Hepatocyte (in vitro differentiated cells): ENCODE measurements around the gene GRIK2.

Experiments
- CTCF ChIP-seq: fragments of 200-600 bp; sonication (generic); IDR thresholded peaks from 2 replicates; pipeline ENCODE4 v1.5.1; 2016; ENCODE audit warnings: antibody characterized with exemption, mild to moderate bottlenecking; ENCODE audit not compliant: poor library complexity
- EZH2 ChIP-seq: fragments of 200-600 bp; sonication (generic); IDR thresholded peaks from 2 replicates; pipeline ENCODE4 v1.6.1; 2016; ENCODE audit warnings: antibody characterized with exemption, mild to moderate bottlenecking, borderline replicate concordance
- EZH2phosphoT487 ChIP-seq: fragments of 200-600 bp; sonication (generic); IDR thresholded peaks from one replicate; pipeline ENCODE4 v1.6.1; 2018; ENCODE audit warnings: antibody characterized with exemption, mild to moderate bottlenecking, low read depth, moderate library complexity; ENCODE audit not compliant: unreplicated experiment, severe bottlenecking

- TF ChIP-seq CTCF (no peak), EZH2 (no peak), EZH2phosphoT487 (no peak)
Measured at GRCh38 chr6:101513181-101513580, 119.7 kb downstream of the GRIK2 start.
